Endothelial cell of umbilical vein (primary cell): ENCODE data around the gene MTMR3. TPM values are rescaled to one million over a fixed set of nuclear protein-coding genes. Genes with fewer than 3 reads are reported as not detected.

Experiments used
- BruUV-seq: library from RNA; stranded (reverse); fragments of 400-500 nt; replicated peaks from 2 replicates; lab custom pipeline; 2021; lab: Mats Ljungman, UMichigan
- CTCF ChIA-PET: fragments of 300-600, 350-600 bp; sonication (Branson Sonifier 250); formaldehyde crosslinking; loops from one replicate; lab custom pipeline; 2021; ENCODE audit warnings: antibody characterized with exemption, inconsistent platforms; lab: Charles Lee
- POLR2A ChIA-PET: fragments of 300-600, 350-600 bp; sonication (Branson Sonifier 250); formaldehyde crosslinking; loops from one replicate; lab custom pipeline; 2021; ENCODE audit warnings: antibody characterized with exemption, inconsistent platforms; lab: Charles Lee
- DNase-seq: peaks from one replicate; pipeline ENCODE4 v3.0.0-alpha.2; 2011; ENCODE audit warnings: low read depth, low spot score
- FAIRE-seq: peaks from 2 replicates; lab custom pipeline; 2011; peaks lifted over from hg19 to GRCh38; lab: Jason Lieb, UNC
- H2AFZ ChIP-seq: 2 replicates; pipeline ENCODE4 v1.6.0; 2012; ENCODE audit warnings: low read depth, low read length, control low read depth, inconsistent platforms
- H3K27ac ChIP-seq: 2 replicates; pipeline ENCODE4 v1.5.1; 2011; ENCODE audit warnings: low read depth, mild to moderate bottlenecking, control low read depth, low read length, moderate library complexity; ENCODE audit not compliant: insufficient read depth
- H3K27me3 ChIP-seq, 2 experiments: 2 replicates each; pipeline versions ENCODE4 v1.6.0 to v1.6.1; 2011; ENCODE audit warnings: low read length in 2 of 2, mixed read lengths in 1 of 2; ENCODE audit not compliant: control insufficient read depth in 2 of 2, insufficient read depth in 2 of 2
- H3K36me3 ChIP-seq, 2 experiments: 2 replicates in 1 of 2; 3 replicates in 1 of 2; pipeline ENCODE4 v1.5.1; 2011; ENCODE audit warnings: low read length in 2 of 2, mild to moderate bottlenecking in 1 of 2, moderate library complexity in 1 of 2; ENCODE audit not compliant: control insufficient read depth in 2 of 2, insufficient read depth in 2 of 2; ENCODE audit errors: extremely low read depth in 1 of 2
- H3K4me1 ChIP-seq: 3 replicates; pipeline ENCODE4 v1.5.1; 2011; ENCODE audit warnings: mild to moderate bottlenecking, low read length; ENCODE audit not compliant: control insufficient read depth, insufficient read depth; ENCODE audit errors: extremely low read depth
- H3K4me2 ChIP-seq: 2 replicates; pipeline ENCODE4 v1.6.1; 2011; ENCODE audit warnings: low read length, control low read depth, mixed read lengths; ENCODE audit not compliant: insufficient read depth
- H3K4me3 ChIP-seq, 3 experiments: fragments of 200-600 bp in 1 of 3; sonication (generic), shearing (Covaris generic) in 1 of 3; replicated peaks in 1 of 3; 2 replicates each; pipeline ENCODE4 v1.5.1; 2011 to 2016; ENCODE audit warnings: control low read depth in 3 of 3, low read length in 3 of 3, mild to moderate bottlenecking in 2 of 3, inconsistent platforms in 1 of 3, low read depth in 1 of 3, moderate library complexity in 1 of 3; ENCODE audit not compliant: insufficient read depth in 1 of 3
- H3K79me2 ChIP-seq: 2 replicates; pipeline ENCODE4 v1.6.0; 2012; ENCODE audit warnings: low read length, inconsistent platforms; ENCODE audit not compliant: control insufficient read depth, insufficient read depth
- H3K9ac ChIP-seq: replicated peaks from 2 replicates; pipeline ENCODE3; 2011; ENCODE audit warnings: low read length, control low read depth; ENCODE audit not compliant: insufficient read depth; ENCODE audit errors: extremely low read depth
- H3K9me1 ChIP-seq: replicated peaks from 3 replicates; pipeline ENCODE4 v1.6.0; 2011; ENCODE audit warnings: mild to moderate bottlenecking, low read length; ENCODE audit not compliant: control insufficient read depth, insufficient read depth; ENCODE audit errors: extremely low read depth
- H3K9me3 ChIP-seq: replicated peaks from 2 replicates; pipeline ENCODE4 v1.5.1; 2012; ENCODE audit warnings: low read length, inconsistent platforms; ENCODE audit not compliant: control insufficient read depth, insufficient read depth
- H4K20me1 ChIP-seq: replicated peaks from 2 replicates; pipeline ENCODE3; 2011; ENCODE audit warnings: mild to moderate bottlenecking, low read length; ENCODE audit not compliant: control insufficient read depth, insufficient read depth; ENCODE audit errors: extremely low read depth
- EZH2 ChIP-seq: IDR thresholded peaks from 2 replicates; pipeline ENCODE4 v1.6.1; 2012; ENCODE audit warnings: borderline replicate concordance, low read depth, mild to moderate bottlenecking, moderate library complexity, low read length, inconsistent platforms; ENCODE audit not compliant: severe bottlenecking
- FOS ChIP-seq: IDR thresholded peaks from 2 replicates; pipeline ENCODE4 v1.6.1; 2011; ENCODE audit warnings: mild to moderate bottlenecking, low read length, moderate library complexity, borderline replicate concordance; ENCODE audit not compliant: insufficient read depth
- GATA2 ChIP-seq: IDR thresholded peaks from 2 replicates; pipeline ENCODE4 v1.7.0; 2011; ENCODE audit warnings: low read depth, mild to moderate bottlenecking, moderate library complexity, mixed read lengths, low read length; ENCODE audit not compliant: insufficient read length, insufficient read depth
- JUN ChIP-seq: IDR thresholded peaks from 2 replicates; pipeline ENCODE4 v1.6.1; 2011; ENCODE audit warnings: borderline replicate concordance, low read depth; ENCODE audit not compliant: insufficient read length, insufficient read depth
- MYC ChIP-seq: IDR thresholded peaks from one replicate; pipeline ENCODE4 v1.6.1; 2011; ENCODE audit warnings: mild to moderate bottlenecking, low read depth, low read length
- POLR2A ChIP-seq: IDR thresholded peaks from 2 replicates; pipeline ENCODE4 v1.6.1; 2012; ENCODE audit warnings: low read depth, mild to moderate bottlenecking, control low read depth, low read length
- POLR2AphosphoS5 ChIP-seq: IDR thresholded peaks from 2 replicates; pipeline ENCODE4 v1.6.1; 2012; ENCODE audit warnings: low read depth, mild to moderate bottlenecking, control low read depth, low read length, moderate library complexity; ENCODE audit not compliant: insufficient read depth
- dilution Hi-C: fragments of 300-500 bp; cut with MboI; formaldehyde crosslinking; loops from one replicate; pipeline ENCODE4 v1.15.0; 2019; ENCODE audit warnings: low sequenced_read_pairs; ENCODE audit not compliant: extremely low pct_ligation_motif_present
- intact Hi-C: fragments of 100-400 bp; cut with micrococcal nuclease; formaldehyde crosslinking; loops from one replicate; pipeline ENCODE4 v1.10.0; 2022
- polyA plus RNA-seq, 4 experiments: library from polyadenylated mRNA; depleted of rRNA in 3 of 4; stranded (reverse) in 3 of 4; unstranded in 1 of 4; fragments of >200 nt; gene quantifications; 2 replicates each; pipeline versions ENCODE4 v1.2.1 to v1.2.3, GENCODE V29; 2011 to 2012; ENCODE audit warnings: missing spikeins in 1 of 4
- total RNA-seq: library from RNA; stranded (reverse); gene quantifications from 2 replicates; pipeline ENCODE4 v1.2.3, GENCODE V29; 2021
- TF ChIP-seq, protein P1 (sequence below): IDR thresholded peaks from 2 replicates; pipeline ENCODE4 v1.6.1; 2011; ENCODE audit not compliant: insufficient read depth, insufficient read length

The MTMR3 gene
- total and polyA plus RNA-seq, 2 donors (not counting 3 experiments of a cell fraction or from before 2014, with no cell fraction given): 30.1 to 36.5 TPM

DNA sequence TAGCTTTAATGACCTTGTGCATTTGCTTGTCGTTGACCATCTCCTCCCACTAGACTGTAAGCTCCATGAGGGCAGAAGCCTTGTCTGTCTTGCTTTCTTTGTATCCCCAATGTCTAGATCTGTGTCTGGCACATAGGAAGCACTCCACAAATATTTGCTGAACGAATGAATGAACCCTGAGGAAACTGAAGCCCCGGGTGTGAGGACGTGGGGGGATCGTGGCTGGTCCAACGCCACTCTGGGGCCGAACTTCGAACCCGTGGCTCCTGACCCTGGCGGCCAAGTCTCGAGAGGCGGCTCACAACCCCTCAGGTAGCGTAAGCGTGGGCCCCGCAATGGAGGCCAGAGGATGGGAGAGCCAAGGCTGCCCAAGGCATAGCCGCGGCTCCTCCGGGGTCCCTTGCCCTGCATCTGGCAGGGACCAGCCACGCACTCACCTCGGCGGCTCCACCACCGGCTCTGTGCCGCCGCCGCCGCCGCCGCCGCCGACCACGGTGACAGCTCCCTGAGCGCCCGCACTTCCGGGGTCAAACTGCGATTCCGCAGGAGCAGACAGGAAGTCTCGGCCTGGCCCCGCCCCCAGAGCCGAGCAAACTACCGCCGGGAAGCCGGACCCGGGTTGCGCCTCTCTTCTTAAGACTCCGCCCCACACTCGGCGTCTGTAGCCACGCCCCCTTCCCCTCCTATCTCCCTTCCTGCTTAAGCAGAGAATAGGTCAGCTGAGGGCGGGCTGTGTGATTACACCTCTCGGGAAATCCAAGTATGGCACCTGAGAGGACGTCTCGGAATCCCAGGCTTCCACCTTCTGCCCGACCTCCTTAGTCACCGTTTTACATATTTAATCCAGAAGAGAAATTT, 45.0 kb upstream of the MTMR3 start, which contains the start of gene ASCC2:
ASCC2 (minus strand) TSS at position 534 of the 858 bp plus-strand sequence. CDS start 5,949 bp downstream, outside the sequence.
- TF ChIP-seq, protein P1, sequence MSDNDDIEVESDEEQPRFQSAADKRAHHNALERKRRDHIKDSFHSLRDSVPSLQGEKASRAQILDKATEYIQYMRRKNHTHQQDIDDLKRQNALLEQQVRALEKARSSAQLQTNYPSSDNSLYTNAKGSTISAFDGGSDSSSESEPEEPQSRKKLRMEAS: no peak
- TF ChIP-seq POLR2A (peak; percentile 88), FOS (no peak), EZH2 (no peak), POLR2AphosphoS5 (peak; percentile 78), MYC (no peak), GATA2 (no peak), JUN (no peak)
- ChIA-PET CTCF (interaction anchor here (1.9 kb wide), 1 partner anchor 167 kb away, joined by 7 read pairs; no protein-coding TSS in a partner anchor), POLR2A (no interaction called here)
- DNase-seq (peak; percentile 97), FAIRE-seq (peak; percentile 89)
- no peaks in the 10 kb centered on the region for H3K9me1 ChIP-seq
- H3K4me1 ChIP-seq: peaks cover 15% of the 10 kb centered on the region
- H3K27me3 ChIP-seq: no peaks in the 10 kb centered on the region
- no peaks in the 10 kb centered on the region for H4K20me1 ChIP-seq
- peak within 1 kb of the TSS; percentile 63 for H3K27ac ChIP-seq
- peak within 1 kb of the TSS; percentile 80 for H2AFZ ChIP-seq
- intact Hi-C loops (loop anchor here (1.0 to 5.0 kb wide), 2 partner anchors 45 to 154 kb away; partner anchors contain the start of gene MTMR3), dilution Hi-C loops (no loop called here)
- H3K4me3 ChIP-seq: peak within 1 kb of the TSS; percentile 79 to 92 (median 86)
- H3K79me2 ChIP-seq: peaks cover 14% of the 10 kb centered on the region
- H3K9ac ChIP-seq: peak within 1 kb of the TSS; percentile 65
- H3K4me2 ChIP-seq: peak within 1 kb of the TSS; percentile 96
- BruUV-seq: TSS peak; percentile 27
- peaks cover 0 to 2% of the 10 kb centered on the region in 2 experiments for H3K36me3 ChIP-seq
- no peaks in the 10 kb centered on the region for H3K9me3 ChIP-seq
